Brain microvascular endothelial cell (primary cell): Measurements from ENCODE around the gene DTX1.

Experiments
- DNase-seq: peaks from one replicate; pipeline ENCODE4 v3.0.0-alpha.2; 2020
- H3K27ac ChIP-seq: fragments of 250-450 bp; sonication (Bioruptor Pico); 2 replicates; pipeline ENCODE4 v1.5.1; 2020; ENCODE audit warnings: mild to moderate bottlenecking, moderate library complexity
- H3K27me3 ChIP-seq: fragments of 250-450 bp; sonication (Bioruptor Pico); replicated peaks from 2 replicates; pipeline ENCODE4 v1.5.1; 2020; ENCODE audit warnings: mild to moderate bottlenecking
- H3K36me3 ChIP-seq: fragments of 250-450 bp; sonication (Bioruptor Pico); replicated peaks from 2 replicates; pipeline ENCODE4 v1.5.1; 2020; ENCODE audit warnings: mild to moderate bottlenecking
- H3K4me3 ChIP-seq: 2 replicates; pipeline ENCODE4 v1.5.1; 2011; ENCODE audit warnings: low read depth, mild to moderate bottlenecking, control low read depth, low read length, moderate library complexity
- in situ Hi-C: cut with HindIII; loops from 2 replicates; pipeline ENCODE4 v1.10.0; 2017; ENCODE audit warnings: low sequenced_read_pairs, low pct_ligation_motif_present
- TF ChIP-seq, protein P1 (sequence below): IDR thresholded peaks from 2 replicates; pipeline ENCODE4 v1.5.1; 2011; ENCODE audit warnings: low read depth, mild to moderate bottlenecking, moderate library complexity, low read length, control low read depth, inconsistent platforms; ENCODE audit errors: missing control alignments

Gene DTX1

GRCh38 chr12:113077057-113077858 is 20.7 kb downstream of the DTX1 start:
- DNase-seq, result no peak
- in situ Hi-C loops, result no loop called here
- Histone ChIP-seq H3K36me3 (no peaks in the 10 kb centered on the region), H3K27ac (no peak overlapping the region), H3K4me3 (no peak overlapping the region), H3K27me3 (peaks cover 6% of the 10 kb centered on the region)
- TF ChIP-seq, protein P1, sequence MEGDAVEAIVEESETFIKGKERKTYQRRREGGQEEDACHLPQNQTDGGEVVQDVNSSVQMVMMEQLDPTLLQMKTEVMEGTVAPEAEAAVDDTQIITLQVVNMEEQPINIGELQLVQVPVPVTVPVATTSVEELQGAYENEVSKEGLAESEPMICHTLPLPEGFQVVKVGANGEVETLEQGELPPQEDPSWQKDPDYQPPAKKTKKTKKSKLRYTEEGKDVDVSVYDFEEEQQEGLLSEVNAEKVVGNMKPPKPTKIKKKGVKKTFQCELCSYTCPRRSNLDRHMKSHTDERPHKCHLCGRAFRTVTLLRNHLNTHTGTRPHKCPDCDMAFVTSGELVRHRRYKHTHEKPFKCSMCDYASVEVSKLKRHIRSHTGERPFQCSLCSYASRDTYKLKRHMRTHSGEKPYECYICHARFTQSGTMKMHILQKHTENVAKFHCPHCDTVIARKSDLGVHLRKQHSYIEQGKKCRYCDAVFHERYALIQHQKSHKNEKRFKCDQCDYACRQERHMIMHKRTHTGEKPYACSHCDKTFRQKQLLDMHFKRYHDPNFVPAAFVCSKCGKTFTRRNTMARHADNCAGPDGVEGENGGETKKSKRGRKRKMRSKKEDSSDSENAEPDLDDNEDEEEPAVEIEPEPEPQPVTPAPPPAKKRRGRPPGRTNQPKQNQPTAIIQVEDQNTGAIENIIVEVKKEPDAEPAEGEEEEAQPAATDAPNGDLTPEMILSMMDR, result no peak

DNA sequence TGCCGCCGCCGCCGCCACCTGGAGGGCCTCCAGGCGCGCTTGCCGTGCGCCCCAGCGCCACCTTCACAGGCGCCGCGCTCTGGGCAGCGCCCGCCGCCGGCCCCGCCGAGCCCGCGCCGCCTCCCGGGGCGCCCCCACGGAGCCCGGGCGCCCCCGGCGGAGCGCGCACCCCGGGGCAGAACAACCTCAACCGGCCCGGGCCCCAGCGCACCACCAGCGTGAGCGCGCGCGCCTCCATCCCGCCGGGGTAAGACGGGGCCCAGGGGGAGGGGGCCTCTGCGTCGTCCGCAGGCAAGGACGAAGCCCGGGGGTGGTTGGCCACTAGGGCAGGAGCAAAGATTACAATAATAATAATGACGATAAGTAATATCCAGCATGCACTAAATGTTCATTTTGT is 21.3 kb downstream of the DTX1 start:
- TF ChIP-seq, protein P1, result no peak
- no peaks in the 10 kb centered on the region for H3K36me3 ChIP-seq
- in situ Hi-C loops, result no loop called here
- H3K27me3 ChIP-seq, result peaks cover 6% of the 10 kb centered on the region
- no peak overlapping the region for H3K27ac ChIP-seq
- no peak overlapping the region for H3K4me3 ChIP-seq
- DNase-seq, result no peak

DNA sequence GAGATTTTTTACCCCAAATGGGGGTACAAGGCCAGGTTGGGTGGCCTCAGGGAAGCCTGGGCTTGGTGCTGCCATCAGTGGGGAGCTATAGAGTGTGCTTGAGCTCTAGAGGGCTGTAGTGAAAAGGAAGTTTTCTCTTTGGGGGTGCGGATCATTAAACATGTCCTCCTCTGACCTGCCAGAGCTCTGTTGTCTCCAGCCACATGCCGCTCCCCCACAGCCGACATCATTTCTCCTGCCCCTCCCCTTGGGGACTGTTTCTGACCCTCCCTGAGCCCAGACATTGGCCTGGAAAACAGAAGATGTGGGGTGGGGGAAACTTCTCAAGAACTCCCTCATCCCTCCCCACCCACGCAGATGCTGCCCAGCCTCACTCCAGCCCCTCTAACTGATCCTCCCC is 25.3 kb downstream of the DTX1 start:
- Histone ChIP-seq H3K36me3 (no peaks in the 10 kb centered on the region), H3K27me3 (peaks cover 5% of the 10 kb centered on the region), H3K27ac (no peak overlapping the region), H3K4me3 (no peak overlapping the region)
- in situ Hi-C loops, result no loop called here
- TF ChIP-seq, protein P1, result no peak
- DNase-seq, result no peak

DNA sequence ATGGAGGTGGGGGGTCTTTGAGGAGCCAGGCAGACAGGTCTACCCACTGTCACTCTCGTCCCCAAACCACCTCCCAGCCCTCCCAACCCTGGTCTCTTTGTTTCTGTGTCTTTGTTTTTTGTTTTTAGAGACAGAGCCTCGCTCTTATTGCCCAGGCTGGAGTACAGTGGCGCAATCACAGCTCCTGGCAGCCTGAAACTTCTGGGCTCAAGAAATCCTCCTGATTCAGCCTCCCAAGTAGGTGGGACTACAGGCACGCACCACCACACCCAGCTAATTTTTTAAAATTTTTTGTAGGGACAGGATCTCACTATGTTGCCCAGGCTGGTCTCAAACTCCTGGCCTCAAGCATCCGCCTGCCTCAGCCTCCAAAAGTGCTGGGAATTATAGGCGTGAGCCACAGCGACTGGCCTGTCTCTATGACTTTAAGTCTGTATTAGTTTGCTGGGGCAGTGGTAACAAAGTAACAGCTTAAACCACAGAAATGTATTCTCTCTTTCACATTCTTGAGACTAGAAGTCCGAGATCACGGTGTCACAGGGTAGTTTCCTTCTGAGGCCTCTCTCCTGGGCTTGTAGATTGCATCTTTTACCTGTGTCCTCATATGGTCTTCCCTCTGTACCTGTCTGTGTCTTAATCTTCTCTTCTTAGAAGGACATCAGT is 26.1 kb downstream of the DTX1 start:
- TF ChIP-seq, protein P1, result no peak
- Histone ChIP-seq H3K27ac (no peak overlapping the region), H3K27me3 (peaks cover 4% of the 10 kb centered on the region), H3K4me3 (no peak overlapping the region), H3K36me3 (no peaks in the 10 kb centered on the region)
- in situ Hi-C loops, result no loop called here
- no peak for DNase-seq

DNA sequence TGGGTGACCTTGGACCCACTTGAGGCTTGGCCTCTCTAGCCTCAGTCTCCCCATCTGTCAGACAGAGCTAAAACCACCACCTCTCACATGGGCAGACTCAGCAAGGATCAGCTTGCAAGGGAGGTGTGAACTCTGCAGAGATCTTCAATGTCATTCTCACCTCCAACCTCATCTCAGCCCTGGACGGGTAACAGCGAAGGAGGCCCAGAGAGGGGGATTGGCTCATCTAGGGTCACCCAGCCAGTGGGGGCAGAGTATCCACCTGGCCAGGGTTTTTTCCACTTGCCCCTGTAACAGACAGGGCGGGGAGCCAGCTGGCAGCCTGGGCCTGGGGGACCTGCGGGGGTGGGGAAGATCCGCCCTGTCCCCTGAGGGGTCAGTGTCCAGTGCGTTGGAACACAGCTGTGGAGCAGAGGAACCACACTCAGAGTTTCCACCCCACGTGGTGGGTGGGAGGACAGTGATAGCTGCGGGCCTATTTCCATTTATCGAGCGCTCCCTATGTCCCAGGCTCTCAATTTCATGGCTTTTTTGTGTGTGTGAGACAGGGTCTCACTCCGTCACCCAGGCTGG is 27.4 kb downstream of the DTX1 start:
- Histone ChIP-seq H3K4me3 (no peak overlapping the region), H3K27ac (no peak overlapping the region), H3K27me3 (peaks cover 2% of the 10 kb centered on the region), H3K36me3 (no peaks in the 10 kb centered on the region)
- TF ChIP-seq, protein P1, result no peak
- in situ Hi-C loops, result no loop called here
- no peak for DNase-seq
